Natural killer cell treated with Interleukin-12 subunit alpha and Interleukin-12 subunit beta and Interleukin-15 and Interleukin-18, amount 100 ng/mL, for 72 hours (primary cell): ENCODE results near the gene TCL1A. TPM values are rescaled to one million over a fixed set of nuclear protein-coding genes. Genes with fewer than 3 reads are reported as not detected.

Experiments
- ATAC-seq, 2 donors: fragments of 150-1000 bp; cut with Tn5 transposase in 1 of 2; sonication (Bioruptor Pico), chemical (Tn5 transposase) in 1 of 2; 2 replicates each; pipeline ENCODE4 v1.10.0; 2021
- DNase-seq: peaks from one replicate; pipeline ENCODE4 v3.0.0; 2022; ENCODE audit warnings: low spot score
- H3K27ac Mint-ChIP-seq, 2 donors: 1 replicate in 1 of 2; 2 replicates in 1 of 2; pipeline ENCODE4 v1.8.0; 2022; ENCODE audit warnings: mixed read lengths in 2 of 2, mild to moderate bottlenecking in 1 of 2, moderate library complexity in 1 of 2
- H3K27me3 Mint-ChIP-seq, 2 donors: 1 replicate in 1 of 2; 2 replicates in 1 of 2; pipeline ENCODE4 v1.8.0; 2022; ENCODE audit warnings: mixed read lengths in 2 of 2
- H3K36me3 Mint-ChIP-seq: one replicate; pipeline ENCODE4 v1.8.0; 2022; ENCODE audit warnings: mixed read lengths
- H3K4me1 Mint-ChIP-seq, 2 donors: 1 replicate in 1 of 2; 2 replicates in 1 of 2; pipeline ENCODE4 v1.8.0; 2022; ENCODE audit warnings: low read depth in 2 of 2, mixed read lengths in 2 of 2, mild to moderate bottlenecking in 1 of 2
- H3K4me3 Mint-ChIP-seq: one replicate; pipeline ENCODE4 v1.8.0; 2022; ENCODE audit warnings: mixed read lengths
- H3K9me3 Mint-ChIP-seq: 2 replicates; pipeline ENCODE4 v1.8.0; 2022; ENCODE audit warnings: mixed read lengths
- total RNA-seq, 2 donors: library from RNA; stranded (reverse); gene quantifications; one replicate each; pipeline ENCODE4 v1.2.3, GENCODE V29; 2022

TCL1A gene
- total RNA-seq, 2 donors from 2014 or later: 0.61 TPM; not detected in 1

GRCh38 chr14:95659990-95660385 is 53.9 kb downstream of the TCL1A start:
- H3K4me1 Mint-ChIP-seq: peaks cover 0 to 3% of the 10 kb centered on the region in 2 donors
- no peak overlapping the region for H3K4me3 Mint-ChIP-seq

More at GRCh38 chr14:95659990-95660385, 53.9 kb downstream of the TCL1A start:
- no peak overlapping the region for H3K27ac Mint-ChIP-seq
- H3K36me3 Mint-ChIP-seq: no peaks in the 10 kb centered on the region
- DNase-seq (no peak), ATAC-seq (peak in 1 of 2 donors; percentile 4)
- peaks cover 23 to 43% of the 10 kb centered on the region in 2 donors for H3K27me3 Mint-ChIP-seq
- H3K9me3 Mint-ChIP-seq: no peaks in the 10 kb centered on the region

Other genes with a start within 250 kb of the TCL1A start
- gene SYNE3, start 197.5 kb downstream of the TCL1A start, total RNA-seq: 10 to 100 TPM; 46.9 to 62.4 TPM
- gene GLRX5, start 179.1 kb downstream of the TCL1A start, total RNA-seq: 10 to 100 TPM; 35.5 to 36.1 TPM
- not detected for gene TCL1B, start 27.7 kb downstream of the TCL1A start, total RNA-seq
- gene TUNAR, start 162.7 kb upstream of the TCL1A start, total RNA-seq: not detected